ENCODE measurements around the gene CPN2.

CPN2 gene

DNA sequence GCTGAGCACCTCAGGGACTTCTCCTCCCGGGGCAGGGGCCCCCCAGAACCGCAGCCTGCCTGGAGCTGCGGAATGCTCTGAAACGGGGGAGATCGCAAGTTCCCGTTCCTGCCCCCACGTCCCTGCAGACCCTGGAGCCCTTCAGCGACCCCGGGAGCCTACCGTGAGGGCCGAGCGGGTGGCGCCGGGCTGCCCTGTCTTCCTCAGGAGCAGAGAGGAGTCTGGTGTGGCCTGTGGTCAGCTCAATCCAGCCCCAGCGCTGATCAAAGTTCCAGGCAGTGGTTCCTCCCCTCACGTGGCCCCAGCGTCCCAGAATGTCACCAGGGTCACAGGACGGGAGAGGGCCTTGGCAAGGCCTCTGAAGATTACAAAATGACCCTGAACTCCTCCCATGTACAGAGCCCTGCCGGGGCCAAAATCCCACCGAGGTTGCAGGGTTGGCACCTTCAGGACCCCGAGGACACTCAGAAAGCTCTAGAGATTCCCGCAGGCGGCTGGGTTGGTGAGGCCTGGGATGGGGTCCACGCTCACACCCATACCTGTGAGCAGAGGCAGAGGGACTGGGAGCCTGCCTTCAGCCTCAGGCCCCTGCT is at the start of gene CPN2:
CPN2 (minus strand) TSS at position 249 of the 593 bp plus-strand sequence. CDS start 8,626 bp downstream, outside the sequence.
- no peaks in the 10 kb centered on the region for H3K36me3 ChIP-seq (ENCODE audit: insufficient read depth)
- H3K79me2 ChIP-seq (ENCODE audit: insufficient read depth, low read depth), result no peaks in the 10 kb centered on the region
- H2AFZ ChIP-seq (ENCODE audit: low read depth), result peak within 1 kb of the TSS; percentile 77
- H3K4me1 ChIP-seq (ENCODE audit: low read depth, poor library complexity, severe bottlenecking), result peaks cover 19% of the 10 kb centered on the region
- TF ChIP-seq CTCF (conservative IDR thresholded peaks at IDR 0.05; ENCODE audit: low read depth, low read length), result no peak
- H3K4me3 ChIP-seq (IDR thresholded peaks at IDR 0.05; ENCODE audit: insufficient read depth, low read depth, low read length), result no peak within 1 kb of the TSS
- no peak within 1 kb of the TSS; the same call in 1 of the 2 replicates for H3K9ac ChIP-seq
- H3K27ac ChIP-seq, result peak within 1 kb of the TSS; percentile 55
- H3K4me2 ChIP-seq, result peak within 1 kb of the TSS; percentile 63
- no peaks in the 10 kb centered on the region for H3K27me3 ChIP-seq (ENCODE audit: insufficient read depth, low read depth)
- no peaks in the 10 kb centered on the region for H4K20me1 ChIP-seq (ENCODE audit: insufficient read depth)

GRCh38 chr3:194399874-194400411 is 48.8 kb upstream of the CPN2 start:
- Histone ChIP-seq H3K79me2 (ENCODE audit: insufficient read depth, low read depth) (no peaks in the 10 kb centered on the region), H3K36me3 (ENCODE audit: insufficient read depth) (no peaks in the 10 kb centered on the region), H3K4me2 (no peak overlapping the region), H4K20me1 (ENCODE audit: insufficient read depth) (no peaks in the 10 kb centered on the region), H3K27ac (no peak overlapping the region), H3K4me3 (IDR thresholded peaks at IDR 0.05; ENCODE audit: insufficient read depth, low read depth, low read length) (no peak overlapping the region), H2AFZ (ENCODE audit: low read depth) (no peak overlapping the region), H3K9ac (no peak overlapping the region), H3K27me3 (ENCODE audit: insufficient read depth, low read depth) (no peaks in the 10 kb centered on the region), H3K4me1 (ENCODE audit: low read depth, poor library complexity, severe bottlenecking) (peaks cover 7% of the 10 kb centered on the region)
- no peak for TF ChIP-seq CTCF (conservative IDR thresholded peaks at IDR 0.05; ENCODE audit: low read depth, low read length)

- no peak within 1 kb of the TSS for H3K9ac ChIP-seq
- H3K4me3 ChIP-seq (IDR thresholded peaks at IDR 0.05; ENCODE audit: insufficient read depth, low read depth, low read length), result no peak within 1 kb of the TSS
- H4K20me1 ChIP-seq (ENCODE audit: insufficient read depth), result no peaks in the 10 kb centered on the region
- H3K36me3 ChIP-seq (ENCODE audit: insufficient read depth), result no peaks in the 10 kb centered on the region
- H3K27me3 ChIP-seq (ENCODE audit: insufficient read depth, low read depth), result no peaks in the 10 kb centered on the region
- no peaks in the 10 kb centered on the region for H3K79me2 ChIP-seq (ENCODE audit: insufficient read depth, low read depth)
- no peak for TF ChIP-seq CTCF (conservative IDR thresholded peaks at IDR 0.05; ENCODE audit: low read depth, low read length)
- H2AFZ ChIP-seq (ENCODE audit: low read depth), result no peak within 1 kb of the TSS
- H3K4me1 ChIP-seq (ENCODE audit: low read depth, poor library complexity, severe bottlenecking), result peaks cover 4% of the 10 kb centered on the region
- H3K27ac ChIP-seq, result no peak within 1 kb of the TSS
- no peak within 1 kb of the TSS for H3K4me2 ChIP-seq
Measured at GRCh38 chr3:194399166-194399565, 48.0 kb upstream of the CPN2 start, which contains the start of gene GP5. Gene GP5 (minus strand): TSS chr3:194399266. CDS start chr3:194398282, 984 bp downstream.

- H3K4me3 ChIP-seq (IDR thresholded peaks at IDR 0.05; ENCODE audit: insufficient read depth, low read depth, low read length), result no peak overlapping the region
- no peaks in the 10 kb centered on the region for H3K79me2 ChIP-seq (ENCODE audit: insufficient read depth, low read depth)
- H3K9ac ChIP-seq, result no peak overlapping the region
- H3K27ac ChIP-seq, result peak overlapping the region; percentile 35; the same call in 1 of the 2 replicates
- H2AFZ ChIP-seq (ENCODE audit: low read depth), result no peak overlapping the region
- peaks cover 4% of the 10 kb centered on the region for H3K4me1 ChIP-seq (ENCODE audit: low read depth, poor library complexity, severe bottlenecking)
- H3K4me2 ChIP-seq, result no peak overlapping the region
- no peaks in the 10 kb centered on the region for H4K20me1 ChIP-seq (ENCODE audit: insufficient read depth)
- no peaks in the 10 kb centered on the region for H3K36me3 ChIP-seq (ENCODE audit: insufficient read depth)
- TF ChIP-seq CTCF (conservative IDR thresholded peaks at IDR 0.05; ENCODE audit: low read depth, low read length), result no peak
- no peaks in the 10 kb centered on the region for H3K27me3 ChIP-seq (ENCODE audit: insufficient read depth, low read depth)
Measured at GRCh38 chr3:194397757-194398312, 46.7 kb upstream of the CPN2 start.
